Glomerular endothelial cell (primary cell): ENCODE data around the gene ANKRD33B. TPM values are rescaled to one million over a fixed set of nuclear protein-coding genes. Genes with fewer than 3 reads are reported as not detected.
"Not testable (repeated sequence)": the region's sequence is repeated elsewhere in the genome, so short reads cannot be mapped to it uniquely, and the experiment has no call there.

Experiments
- DNase-seq: peaks from one replicate; pipeline ENCODE4 v3.0.0-alpha.2; 2011; ENCODE audit warnings: low read depth, low spot score; ENCODE audit errors: extremely low read depth
- total RNA-seq: library from RNA; depleted of rRNA; stranded (reverse); fragments of >200 nt; gene quantifications from 2 replicates; pipeline ENCODE4 v1.2.3, GENCODE V29; 2015

ANKRD33B gene
- total RNA-seq, 1 donor from 2014 or later, result 6.1 TPM

GRCh38 chr5:10653751-10654400 lies 90.0 kb downstream of the ANKRD33B start:
- no peak for DNase-seq

- DNase-seq, result no peak
Observed at GRCh38 chr5:10654566-10654965, 90.7 kb downstream of the ANKRD33B start.

GRCh38 chr5:10655161-10655971 lies 91.5 kb downstream of the ANKRD33B start:
- DNase-seq, result no peak

GRCh38 chr5:10655972-10656830 lies 92.3 kb downstream of the ANKRD33B start:
- DNase-seq, result no peak

- no peak for DNase-seq
Observed at GRCh38 chr5:10658265-10658664, 94.4 kb downstream of the ANKRD33B start.

- no peak for DNase-seq
Observed at GRCh38 chr5:10660135-10660534, 96.3 kb downstream of the ANKRD33B start.

- no peak for DNase-seq
Observed at GRCh38 chr5:10660720-10661387, 97.0 kb downstream of the ANKRD33B start.

- no peak for DNase-seq
Observed at GRCh38 chr5:10661401-10661800, 97.5 kb downstream of the ANKRD33B start.

- DNase-seq, result no peak
Observed at GRCh38 chr5:10662083-10662482, 98.2 kb downstream of the ANKRD33B start.

- no peak for DNase-seq
Observed at GRCh38 chr5:10662661-10663488, 99.0 kb downstream of the ANKRD33B start.

- no peak for DNase-seq
Observed at GRCh38 chr5:10663489-10664179, 99.8 kb downstream of the ANKRD33B start.

- DNase-seq, result not testable (repeated sequence)
Observed at GRCh38 chr5:10664180-10664769, 100.4 kb downstream of the ANKRD33B start.

GRCh38 chr5:10665799-10666198 lies 101.9 kb downstream of the ANKRD33B start:
- no peak for DNase-seq

- DNase-seq, result no peak
Observed at GRCh38 chr5:10666531-10667299, 102.8 kb downstream of the ANKRD33B start.

- DNase-seq, result no peak
Observed at GRCh38 chr5:10667431-10668057, 103.7 kb downstream of the ANKRD33B start.

- DNase-seq, result no peak
Observed at GRCh38 chr5:10668697-10669096, 104.8 kb downstream of the ANKRD33B start.

- DNase-seq, result no peak
Observed at GRCh38 chr5:10669983-10670382, 106.1 kb downstream of the ANKRD33B start.
